GM19099 (cell line): ENCODE measurements around the gene TBX4.

Experiments
- POLR2A ChIP-seq: IDR thresholded peaks from 3 replicates; pipeline ENCODE4 v1.6.1; 2011; ENCODE audit warnings: low read depth; ENCODE audit not compliant: insufficient read length; ENCODE audit errors: extremely low read depth

TBX4 gene

DNA sequence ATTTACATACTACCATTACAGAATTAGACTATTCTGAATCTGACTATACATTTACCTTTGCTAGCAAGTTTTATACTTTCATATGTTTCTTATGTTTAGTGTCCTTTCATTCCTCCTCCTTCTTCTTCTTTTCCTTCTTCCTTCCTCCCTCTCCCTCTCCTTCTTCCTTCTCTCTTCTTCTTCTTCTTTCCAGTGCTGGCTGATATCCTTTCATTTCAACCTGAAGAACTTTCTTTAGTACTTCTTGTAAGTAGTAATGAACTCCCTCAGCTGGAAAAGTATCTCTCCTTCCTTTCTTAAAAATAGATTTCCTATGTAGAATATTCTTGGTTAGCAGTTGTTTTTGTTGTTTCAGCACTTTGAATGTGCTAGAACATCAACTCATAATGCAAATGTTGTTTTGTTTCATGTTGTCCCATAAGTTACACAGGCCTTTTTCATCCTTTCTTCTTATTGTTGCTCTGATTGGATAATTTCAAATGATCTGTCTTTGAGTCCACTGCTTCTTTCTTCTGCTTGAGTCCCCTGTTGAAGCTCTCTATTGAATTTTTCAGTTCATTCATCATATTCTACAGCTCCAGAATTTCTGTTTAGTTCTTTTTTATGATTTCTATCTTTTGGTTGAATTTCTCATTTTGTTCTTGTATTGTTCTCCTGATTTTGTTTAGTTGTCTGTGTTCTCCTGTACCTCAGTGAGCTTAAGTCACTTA is 15.1 kb upstream of the TBX4 start:
- TF ChIP-seq POLR2A = no peak

DNA sequence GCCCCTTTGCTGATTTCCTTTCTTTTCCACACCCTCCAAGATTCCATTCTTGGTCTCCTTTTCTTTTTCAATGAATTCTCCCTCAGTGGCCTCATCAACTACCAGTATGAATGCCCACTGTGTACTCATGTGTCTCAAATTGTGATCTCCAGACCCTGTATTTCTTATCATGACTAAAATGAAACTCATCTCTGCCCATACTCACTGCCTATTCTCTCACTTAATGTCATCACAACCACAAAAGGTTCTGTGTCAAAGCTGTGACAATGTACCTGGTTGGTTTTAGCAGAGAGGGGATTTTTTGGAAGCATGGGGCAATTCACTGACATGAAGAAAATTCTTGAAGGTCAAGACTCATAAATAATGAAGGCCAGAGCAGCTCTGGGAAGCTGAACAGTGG is 11.5 kb upstream of the TBX4 start:
- TF ChIP-seq POLR2A = no peak

DNA sequence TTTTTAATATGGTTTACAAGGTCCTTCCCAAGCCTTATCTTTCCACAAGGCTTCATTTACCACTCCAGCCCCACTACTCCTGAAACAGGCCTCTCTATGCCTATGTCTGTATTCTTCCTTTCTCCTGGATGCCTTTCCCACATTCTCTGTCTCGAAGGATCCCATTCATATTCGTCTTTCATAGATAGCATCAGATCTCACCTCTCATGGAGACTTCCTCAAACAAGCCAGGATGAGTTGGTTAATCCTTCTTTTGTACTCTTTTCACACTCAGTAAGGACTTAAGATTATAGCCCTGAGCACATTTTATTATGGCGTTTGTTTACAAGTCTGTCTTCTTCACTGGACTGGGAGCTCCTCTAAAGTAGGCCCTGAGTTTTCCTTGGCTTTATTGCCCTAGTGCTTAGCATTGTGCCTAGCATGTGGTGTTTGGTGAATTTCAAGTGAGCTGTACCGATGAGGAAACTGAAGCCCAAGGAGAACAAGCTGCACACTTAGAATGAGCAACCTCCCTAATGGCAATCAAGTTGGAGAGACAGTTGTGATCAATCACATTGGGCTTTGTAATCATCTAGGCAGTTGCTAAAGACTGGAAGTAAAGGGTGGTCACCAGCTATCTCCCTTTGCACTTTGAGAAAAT is 10.0 kb upstream of the TBX4 start:
- TF ChIP-seq POLR2A = no peak

DNA sequence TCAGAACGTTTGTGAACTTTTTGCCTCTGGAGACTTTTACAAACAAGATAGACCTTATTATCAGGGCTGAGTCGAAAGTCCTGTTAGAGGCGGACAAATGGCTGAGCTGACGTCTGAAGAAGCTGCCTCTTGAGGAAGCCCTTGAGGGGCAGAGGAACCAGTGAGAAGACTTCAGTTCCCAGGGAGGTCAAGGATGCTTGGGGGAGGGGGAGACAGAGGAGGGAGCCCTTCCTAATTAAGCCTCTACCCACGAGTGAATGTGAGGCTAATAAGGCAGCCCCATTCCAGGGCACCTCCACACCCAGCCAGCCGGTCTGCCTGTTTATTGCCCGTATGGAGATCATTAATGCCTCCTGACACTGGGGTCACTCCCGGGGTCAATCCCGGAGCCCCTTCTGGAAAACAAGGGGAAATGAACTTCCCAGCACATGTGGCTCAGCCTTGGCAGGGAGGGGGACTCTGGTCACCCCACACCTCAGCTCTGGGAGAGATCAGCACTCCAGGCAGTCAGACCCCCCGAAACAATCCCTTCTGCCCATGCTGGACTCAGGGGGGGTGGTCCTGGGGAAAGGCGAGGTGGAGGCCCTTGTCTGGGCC is 9.2 kb upstream of the TBX4 start:
- no peak for TF ChIP-seq POLR2A

DNA sequence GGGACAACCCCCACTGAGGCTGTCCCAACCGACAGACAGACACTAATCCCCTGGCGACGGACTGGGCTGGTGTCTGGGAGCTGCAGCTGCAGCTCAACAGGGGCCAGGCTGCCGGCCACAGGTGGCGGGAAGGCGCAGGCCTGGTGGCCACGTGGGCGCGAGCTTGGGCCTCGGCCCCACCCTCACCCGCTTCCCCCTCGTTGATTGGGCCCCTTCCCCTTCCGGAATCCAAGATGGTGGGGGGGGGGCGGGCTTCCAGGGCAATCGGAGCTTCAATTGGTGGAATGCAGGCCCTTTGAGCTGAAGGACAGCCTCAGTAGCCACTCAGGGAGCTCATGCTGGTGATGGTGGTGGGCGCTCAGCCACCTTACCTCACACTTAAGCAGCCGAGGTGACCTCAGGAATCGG is 8.7 kb upstream of the TBX4 start:
- TF ChIP-seq POLR2A = no peak

DNA sequence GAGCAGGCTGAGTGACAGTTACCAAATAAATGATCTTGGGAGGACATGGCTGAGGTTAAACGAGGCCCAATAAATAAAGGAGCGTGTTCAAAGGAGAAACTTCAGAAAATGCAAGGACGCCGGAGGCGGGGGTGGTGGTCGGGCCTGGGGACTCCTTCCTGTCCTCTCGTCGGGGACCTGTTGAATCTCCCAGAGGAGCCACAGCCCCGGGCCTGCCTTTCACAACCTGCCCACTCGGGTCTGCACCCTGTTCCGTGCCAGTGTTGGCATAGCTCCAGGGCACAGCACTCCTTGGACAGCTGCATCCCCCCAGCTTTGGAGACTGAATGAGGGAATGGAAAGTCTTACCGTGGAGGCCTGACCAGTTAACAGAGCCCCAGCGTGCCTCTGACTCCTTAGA is 8.1 kb upstream of the TBX4 start:
- TF ChIP-seq POLR2A = no peak

DNA sequence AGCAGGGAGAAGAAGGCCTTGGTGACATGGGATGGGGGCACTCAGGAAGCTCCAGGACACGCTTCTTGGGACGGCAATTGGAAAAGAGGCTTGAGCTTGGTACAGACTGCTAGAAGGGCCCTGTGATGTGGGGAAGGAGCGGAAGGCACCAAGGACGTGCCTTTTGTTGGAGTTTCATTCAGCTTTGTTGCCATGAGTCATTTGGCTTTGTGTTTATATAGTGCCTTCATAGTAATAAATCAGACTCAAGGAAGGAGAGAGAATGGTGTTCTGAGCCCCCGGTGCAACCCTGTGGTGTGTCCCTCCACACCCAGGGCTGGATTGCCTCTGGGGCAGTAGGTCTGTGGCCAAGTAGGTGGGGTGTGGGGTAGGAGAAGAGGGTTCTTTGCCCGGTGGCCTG is 7.4 kb upstream of the TBX4 start:
- no peak for TF ChIP-seq POLR2A

DNA sequence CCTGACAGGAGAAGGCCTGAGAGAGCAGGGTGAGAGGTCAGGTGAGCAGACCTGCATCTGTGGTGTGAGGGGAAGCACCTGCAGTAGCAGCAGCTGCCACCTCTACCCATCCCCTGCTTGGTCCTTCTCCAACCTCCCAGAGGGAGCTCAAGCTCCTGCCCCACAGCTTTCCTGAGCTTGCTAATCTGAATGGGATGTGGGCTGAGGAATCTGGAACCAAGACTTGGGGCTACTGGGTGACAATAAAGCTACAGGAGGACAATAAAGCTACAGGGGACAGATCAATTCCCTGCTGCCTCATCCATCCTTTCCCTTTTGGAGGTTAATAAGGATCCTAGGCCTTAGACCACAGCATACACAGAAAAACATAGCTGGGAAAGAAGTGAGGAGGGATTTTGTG is 4.9 kb upstream of the TBX4 start:
- TF ChIP-seq POLR2A = no peak

DNA sequence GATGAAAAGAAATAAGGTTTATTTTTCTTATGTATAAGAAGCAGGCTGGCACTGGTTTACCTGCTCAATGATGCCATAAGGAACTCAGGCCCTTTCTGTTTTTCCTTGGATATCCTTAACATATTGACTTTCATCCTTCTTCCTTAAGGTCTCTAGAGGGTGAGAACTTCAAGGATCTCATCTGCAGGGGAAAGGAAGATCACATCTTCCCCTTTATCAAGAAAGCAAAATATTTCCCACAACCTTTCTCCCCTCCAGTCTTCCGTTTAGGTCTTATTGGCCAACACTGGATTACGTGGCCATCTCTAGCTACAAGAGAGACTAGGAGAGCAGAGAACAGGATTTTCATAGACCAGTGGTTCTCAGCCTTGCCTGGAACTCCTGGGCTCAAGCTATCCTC is 4.2 kb upstream of the TBX4 start:
- TF ChIP-seq POLR2A = no peak

DNA sequence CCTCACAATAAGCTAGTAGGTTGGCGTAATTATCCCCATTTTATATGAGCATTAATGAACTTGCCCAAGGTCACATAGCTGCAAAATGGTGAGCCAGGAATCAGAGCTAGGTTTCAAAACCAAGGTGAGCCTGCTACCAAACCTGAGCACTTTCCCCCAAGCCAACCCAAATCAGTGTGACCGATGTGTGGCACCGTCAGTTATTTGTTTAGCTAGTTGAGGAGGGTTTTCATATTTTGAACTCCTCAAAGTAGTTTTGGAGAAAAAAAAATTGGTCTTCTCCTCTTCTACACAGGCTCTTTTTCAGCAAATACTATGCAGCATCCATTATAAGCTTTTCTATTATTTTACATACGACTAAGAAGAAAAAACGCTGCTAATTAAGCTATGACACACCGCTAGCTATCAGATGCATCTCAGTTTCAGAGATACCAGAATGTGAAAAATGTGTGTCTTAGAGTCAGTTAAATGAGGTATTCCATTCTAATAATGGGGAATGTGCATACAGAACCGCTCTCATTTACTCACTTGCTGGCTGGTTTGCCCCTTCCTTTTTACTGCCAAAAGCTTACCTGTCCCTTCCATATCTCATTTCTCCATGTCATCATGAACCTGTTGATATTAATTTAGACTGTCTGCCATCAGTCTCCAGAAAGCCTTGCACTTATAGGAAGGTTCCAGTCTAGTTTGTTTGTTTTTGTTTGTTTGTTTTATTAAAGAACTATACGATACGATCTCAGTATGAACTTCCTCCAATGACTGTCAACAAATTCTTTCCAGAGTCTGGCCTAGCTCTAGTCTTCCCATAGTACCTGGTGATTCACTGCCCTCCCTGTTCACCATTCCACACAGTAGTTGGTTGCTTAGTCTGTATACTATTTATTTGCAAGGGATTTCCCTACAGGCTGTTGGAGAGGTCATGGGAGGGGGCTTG is 2.2 kb upstream of the TBX4 start:
- TF ChIP-seq POLR2A = no peak

DNA sequence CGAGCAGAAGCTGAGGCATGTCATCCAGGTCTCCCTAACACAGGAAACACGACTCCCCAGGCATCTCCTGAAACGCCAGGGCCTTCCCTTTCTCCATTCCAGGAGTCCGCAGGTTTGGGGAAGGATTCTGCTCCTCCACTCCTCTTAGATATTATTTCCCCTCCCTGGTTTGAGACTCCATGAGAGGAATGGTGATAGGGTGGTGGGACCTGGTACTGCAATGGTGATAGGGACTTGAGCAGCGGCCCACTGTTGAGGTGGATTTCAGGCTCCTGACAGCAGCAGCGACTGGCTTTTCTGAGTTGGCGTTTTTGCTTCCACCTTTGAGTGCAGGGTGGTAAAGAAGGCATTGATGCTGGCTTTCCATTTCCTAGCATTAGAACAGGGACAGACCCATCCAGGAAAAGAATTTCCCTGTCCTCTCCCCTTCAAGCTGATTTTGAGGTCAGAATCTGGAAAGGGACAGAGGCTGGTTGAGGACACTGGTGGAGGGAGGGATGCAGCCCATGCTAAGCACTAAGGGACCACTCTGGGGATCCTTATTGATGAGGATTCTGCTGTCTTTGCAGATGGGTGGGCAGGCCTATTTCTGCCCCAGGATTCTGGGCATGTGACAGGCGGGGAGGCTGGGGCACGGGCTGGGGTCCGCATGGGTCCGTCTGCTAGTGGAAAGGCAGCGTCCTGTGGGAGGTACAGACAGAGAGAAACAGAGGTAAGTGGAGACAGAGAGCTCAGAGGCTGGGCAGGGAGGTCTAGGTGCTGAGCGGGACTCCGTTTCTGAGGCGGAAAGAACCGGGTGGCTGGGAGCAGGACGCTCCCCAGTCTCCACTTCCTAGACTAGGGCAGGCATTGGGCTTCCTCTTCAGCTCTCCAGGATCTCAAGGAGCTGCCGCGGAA is 1.3 kb upstream of the TBX4 start:
- no peak for TF ChIP-seq POLR2A

DNA sequence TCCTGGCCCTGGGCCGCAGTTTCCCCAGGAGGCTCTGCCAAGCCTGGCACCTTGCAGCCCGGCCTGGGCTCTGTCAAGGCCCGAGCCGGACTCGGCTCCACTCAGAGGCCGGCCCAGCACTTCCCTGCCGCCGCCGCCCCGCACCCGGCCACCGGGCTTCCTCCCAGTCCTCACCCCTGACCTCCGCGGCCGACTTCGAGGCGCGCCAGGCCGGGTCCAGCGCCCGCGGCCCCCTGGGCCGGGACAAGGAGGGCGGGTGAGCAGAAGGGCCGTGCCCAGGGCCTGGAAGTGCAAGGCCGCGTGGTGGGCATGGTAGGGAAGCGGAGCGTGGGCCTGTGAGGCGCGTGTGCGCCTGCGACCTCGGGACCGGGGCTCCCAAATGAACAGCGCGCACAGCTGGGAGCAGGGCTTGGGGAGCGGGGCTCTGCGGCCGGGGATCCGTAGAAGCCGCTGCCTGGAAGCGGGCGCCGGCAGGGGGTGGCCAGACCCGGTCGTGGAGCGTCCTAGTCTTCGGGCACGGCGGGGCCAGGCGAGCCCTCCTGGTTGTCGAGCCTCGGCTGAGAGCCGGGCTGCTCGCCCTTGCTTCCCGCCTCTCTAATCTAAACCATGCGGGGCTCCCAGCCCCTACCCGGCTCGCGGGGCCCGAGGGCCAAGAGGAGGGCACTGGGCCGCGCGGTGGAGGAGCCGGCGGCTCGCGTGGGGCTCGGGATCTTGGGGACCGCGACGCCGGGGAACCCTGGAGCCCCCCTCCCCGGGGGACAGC is 503 bp upstream of the TBX4 start:
- TF ChIP-seq POLR2A = no peak

DNA sequence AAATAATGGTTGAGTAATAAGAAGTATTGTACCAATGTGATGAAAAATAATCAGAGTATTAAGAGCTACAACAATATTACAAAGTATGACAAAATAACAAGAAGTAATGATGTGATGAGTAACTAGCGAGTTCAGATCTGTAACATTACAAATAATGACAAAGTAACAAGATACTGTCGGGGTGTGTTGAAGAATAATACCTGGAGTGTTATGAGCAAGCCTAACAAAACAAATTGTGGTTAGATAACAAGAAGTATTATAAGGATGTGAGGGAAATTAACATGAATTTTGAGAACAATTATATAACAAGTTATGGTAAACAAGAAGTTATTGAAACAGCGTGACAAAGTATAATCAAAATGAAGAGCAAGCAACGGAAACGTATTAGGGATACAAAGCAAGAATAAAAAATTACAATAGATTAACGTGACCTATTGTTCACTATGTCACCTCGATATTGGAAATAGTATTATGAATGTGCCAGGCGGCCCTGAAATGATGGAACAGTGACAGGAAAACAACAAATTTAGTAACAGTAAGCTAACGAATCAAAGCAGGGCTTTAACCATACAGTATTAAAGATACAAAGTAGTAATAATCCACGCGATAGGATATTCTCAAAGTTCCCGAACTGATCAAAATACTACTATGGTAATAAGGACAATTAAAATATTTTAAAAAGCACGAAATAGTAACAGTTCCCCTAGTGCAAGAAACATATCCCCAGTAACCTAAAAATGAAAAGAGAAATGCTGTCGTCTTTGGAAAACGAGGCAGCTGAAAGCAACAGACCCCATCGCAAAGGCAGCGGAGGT is 1.6 kb downstream of the TBX4 start:
- TF ChIP-seq POLR2A = no peak
